ENCODE results near the gene COL4A1.

The COL4A1 gene

GRCh38 chr13:110107568-110108347, 199.2 kb downstream of the COL4A1 start:
- no peak for DNase-seq

DNA sequence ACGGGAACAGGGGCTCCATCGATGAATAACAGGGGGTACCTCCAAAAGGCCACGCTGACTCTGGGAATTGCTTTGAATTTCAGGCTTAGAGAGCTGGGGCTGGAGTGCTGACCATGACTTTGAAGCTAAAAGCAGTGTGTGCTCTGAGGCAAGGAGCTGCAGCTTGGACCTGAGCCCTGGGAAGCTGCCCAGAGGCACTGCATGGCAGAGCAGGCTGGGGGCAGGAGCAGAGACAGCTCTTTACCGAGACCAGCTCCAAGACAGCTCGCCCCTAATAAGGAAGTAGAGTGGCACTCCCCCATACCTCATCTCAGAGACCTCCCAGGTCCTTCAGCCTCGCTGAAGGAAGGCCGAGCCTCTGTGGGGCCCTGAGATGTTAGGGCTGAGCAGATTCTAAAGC, 200.2 kb downstream of the COL4A1 start:
- DNase-seq, result no peak

DNA sequence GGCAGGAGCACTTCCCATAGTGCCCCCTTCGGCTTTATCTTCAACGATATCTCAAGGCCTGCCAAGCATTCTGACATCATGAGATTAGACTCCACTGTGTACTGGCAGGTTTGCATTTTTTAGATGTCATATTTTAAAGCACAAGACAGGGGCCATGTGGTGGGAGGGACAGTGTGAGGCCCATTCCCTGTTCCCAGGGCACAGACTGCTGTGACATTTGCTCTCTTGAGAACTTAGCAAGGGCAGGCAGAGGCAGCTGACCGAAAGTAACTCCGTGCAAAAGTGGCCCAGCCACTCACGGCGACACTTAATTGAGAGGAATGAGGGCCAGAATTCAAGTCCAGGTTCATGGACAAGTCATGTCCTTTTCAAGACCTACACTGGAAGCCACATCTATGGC, 201.8 kb downstream of the COL4A1 start:
- DNase-seq, result no peak

DNA sequence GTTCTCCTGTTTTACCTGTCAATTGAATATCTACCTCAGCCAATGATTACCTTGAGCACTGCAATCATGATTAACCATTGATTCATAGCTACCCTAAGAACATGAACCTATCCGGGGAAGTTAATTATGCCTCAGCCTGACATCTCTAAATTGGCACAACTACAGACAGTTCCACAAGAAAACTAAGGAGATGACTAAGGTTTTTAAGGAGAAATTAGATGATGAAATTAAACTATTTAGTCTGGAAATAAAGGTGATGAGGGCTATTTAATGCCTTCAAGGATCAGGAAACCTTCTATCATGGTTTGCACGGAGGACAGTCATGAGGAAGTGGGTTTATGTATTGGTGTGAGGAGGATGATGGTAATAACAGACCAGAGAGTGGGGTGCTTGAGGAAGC, 203.4 kb downstream of the COL4A1 start:
- DNase-seq, result no peak

DNA sequence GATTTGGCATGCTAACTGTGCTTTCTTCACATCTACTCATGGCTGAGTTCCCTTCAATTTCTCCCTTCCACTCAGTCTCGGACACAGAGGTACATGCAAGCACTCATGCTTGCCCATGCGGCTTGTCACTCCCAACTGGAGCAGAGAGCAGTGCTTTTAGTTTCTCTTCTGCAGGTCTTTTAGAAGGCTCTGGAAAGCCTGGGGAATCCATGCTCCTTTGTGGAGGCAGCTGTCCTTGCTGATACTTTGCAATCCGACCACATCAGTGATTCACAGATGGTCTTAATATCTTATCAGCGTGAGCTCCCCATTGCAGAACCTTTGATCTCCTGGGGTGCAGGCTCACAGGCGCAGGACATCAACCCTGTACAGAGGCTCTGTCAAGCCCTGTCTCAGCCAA, 203.9 kb downstream of the COL4A1 start:
- no peak for DNase-seq

DNA sequence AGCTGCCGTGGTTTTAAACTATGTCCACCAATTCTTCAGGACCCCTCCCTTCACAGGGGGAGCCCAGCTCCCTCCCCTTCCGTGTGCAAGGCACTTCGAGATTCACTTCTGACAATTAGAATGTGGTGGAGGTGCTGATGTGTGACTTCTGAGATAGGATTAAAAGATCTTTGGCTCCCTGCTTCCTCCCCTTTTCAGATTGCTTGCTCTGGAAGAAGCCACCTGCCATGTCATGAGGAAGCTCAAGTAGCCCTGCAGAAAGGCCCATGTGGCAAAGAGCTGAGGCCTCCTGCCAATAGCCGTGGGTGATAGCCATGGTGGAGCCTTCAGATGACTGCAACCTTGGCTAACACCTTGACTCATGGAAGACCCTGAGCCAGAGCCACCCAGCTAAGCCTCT, 204.9 kb downstream of the COL4A1 start:
- DNase-seq, result no peak

- DNase-seq, result no peak
Observed at GRCh38 chr13:110099922-110100321, 207.0 kb downstream of the COL4A1 start.

Data from NCI-H187 treated with DMSO at 0.1 percent for 48 hours (cell line).